Activated naive CD8-positive, alpha-beta T cell treated with anti-CD3 and anti-CD28 coated beads, Interleukin-2, amount 50 U/mL, for 24 hours (primary cell): ENCODE data around the gene NME9.

Source experiments
- ATAC-seq: fragments of 150-1000 bp; cut with Tn5 transposase; one replicate; pipeline ENCODE4 v1.10.0; 2021
- DNase-seq: peaks from one replicate; pipeline ENCODE4 v3.0.0; 2021
- H3K27ac Mint-ChIP-seq: one replicate; pipeline ENCODE4 v1.8.0; 2021; ENCODE audit warnings: mild to moderate bottlenecking, mixed read lengths
- H3K27me3 Mint-ChIP-seq: one replicate; pipeline ENCODE4 v1.8.0; 2021; ENCODE audit warnings: mixed read lengths
- H3K36me3 Mint-ChIP-seq: one replicate; pipeline ENCODE4 v1.8.0; 2021; ENCODE audit warnings: low read depth, mixed read lengths
- H3K4me1 Mint-ChIP-seq: one replicate; pipeline ENCODE4 v1.8.0; 2021; ENCODE audit warnings: mixed read lengths
- H3K4me3 Mint-ChIP-seq: one replicate; pipeline ENCODE4 v1.8.0; 2021; ENCODE audit warnings: mild to moderate bottlenecking, moderate library complexity, mixed read lengths
- H3K9me3 Mint-ChIP-seq: one replicate; pipeline ENCODE4 v1.8.0; 2021; ENCODE audit warnings: mixed read lengths

The NME9 gene

DNA sequence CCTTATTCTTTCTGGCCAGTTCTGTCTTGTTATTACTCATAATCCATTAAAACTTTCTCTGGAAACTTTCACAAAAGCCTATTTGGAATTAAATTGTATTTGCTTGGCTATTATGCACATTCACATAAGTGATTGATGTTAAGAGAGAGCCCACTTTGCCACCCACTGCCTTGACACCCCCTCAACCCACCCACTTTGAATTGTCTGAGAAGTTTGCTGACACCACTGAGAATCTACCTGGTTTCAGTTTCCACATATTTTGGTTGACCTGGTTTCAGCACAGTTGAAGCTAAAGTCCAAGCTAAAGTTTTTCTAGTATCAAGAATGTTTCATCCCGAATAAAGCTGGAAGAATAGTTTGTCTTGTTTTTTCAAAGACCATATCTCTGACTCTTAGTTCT is 71.7 kb downstream of the NME9 start:
- Mint-ChIP-seq H3K4me1 (peaks cover 7% of the 10 kb centered on the region), H3K36me3 (peaks cover 8% of the 10 kb centered on the region), H3K4me3 (no peak overlapping the region), H3K27me3 (no peaks in the 10 kb centered on the region), H3K9me3 (no peaks in the 10 kb centered on the region), H3K27ac (no peak overlapping the region)
- ATAC-seq (no peak), DNase-seq (no peak)

DNA sequence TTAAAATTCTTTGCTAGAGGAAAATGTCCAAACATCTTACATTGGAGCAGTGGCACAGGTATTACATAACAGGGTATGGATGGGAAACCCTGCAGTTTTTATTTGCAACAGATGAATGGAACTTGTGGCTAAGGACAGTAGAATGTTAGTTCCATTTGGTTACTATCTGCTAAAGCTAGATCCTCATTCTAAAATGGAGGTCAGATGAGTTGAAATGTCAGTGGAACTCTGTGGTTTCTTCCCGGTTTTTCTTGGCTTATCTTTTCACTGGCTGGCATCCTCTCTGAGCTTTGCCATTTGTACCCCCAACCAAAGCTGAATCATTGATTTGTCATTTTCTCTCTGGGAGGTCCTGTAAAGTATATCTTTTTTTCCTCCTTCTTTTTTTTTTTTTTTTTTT is 73.6 kb downstream of the NME9 start:
- Mint-ChIP-seq H3K4me3 (no peak overlapping the region), H3K4me1 (peaks cover 7% of the 10 kb centered on the region), H3K27ac (no peak overlapping the region), H3K9me3 (no peaks in the 10 kb centered on the region), H3K27me3 (no peaks in the 10 kb centered on the region), H3K36me3 (peaks cover 8% of the 10 kb centered on the region)
- no peak for ATAC-seq
- DNase-seq = no peak

DNA sequence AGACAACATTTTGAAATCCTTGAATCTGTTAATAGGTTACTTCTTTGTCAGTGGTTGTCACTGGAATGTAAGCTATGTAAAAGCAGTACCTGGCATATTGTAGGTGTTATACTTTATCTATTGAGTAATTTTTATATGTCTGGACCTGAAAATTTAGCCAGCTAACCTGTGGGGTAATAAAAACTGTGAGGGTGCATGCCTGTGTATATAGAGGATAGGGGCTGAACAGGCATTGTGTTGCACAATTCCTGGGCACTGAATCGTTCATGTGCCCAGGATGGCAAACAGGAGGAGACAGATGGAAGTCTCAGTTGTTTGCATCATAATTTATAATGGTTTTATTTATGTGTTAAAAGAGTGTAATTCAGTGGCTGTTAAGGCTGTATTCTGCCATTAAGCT is 75.4 kb downstream of the NME9 start:
- H3K9me3 Mint-ChIP-seq = no peaks in the 10 kb centered on the region
- peak overlapping the region; percentile 15 for H3K27ac Mint-ChIP-seq
- peaks cover 9% of the 10 kb centered on the region for H3K36me3 Mint-ChIP-seq
- H3K27me3 Mint-ChIP-seq = no peaks in the 10 kb centered on the region
- ATAC-seq (no peak), DNase-seq (no peak)
- H3K4me3 Mint-ChIP-seq = no peak overlapping the region
- H3K4me1 Mint-ChIP-seq = peaks cover 7% of the 10 kb centered on the region

DNA sequence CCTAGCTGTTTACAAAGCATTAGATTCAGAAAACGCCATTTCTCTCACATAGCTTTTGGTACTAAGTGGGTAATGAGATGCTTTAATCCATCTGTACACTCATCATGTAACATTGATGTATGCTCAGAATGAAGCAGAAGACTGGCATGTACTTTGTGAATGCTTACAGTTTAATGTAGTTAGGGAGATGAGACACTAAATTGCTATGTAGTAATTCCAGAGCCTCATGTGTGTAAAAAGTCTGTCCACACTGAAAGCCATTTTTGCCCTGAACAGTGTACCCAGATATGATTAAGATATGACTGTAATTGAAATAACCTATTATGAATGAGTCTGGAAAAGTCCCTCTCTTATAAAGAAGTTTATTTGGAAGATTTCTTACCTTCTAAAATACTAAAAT is 76.0 kb downstream of the NME9 start:
- Mint-ChIP-seq H3K27ac (no peak overlapping the region), H3K9me3 (peaks cover under 1% of the 10 kb centered on the region)
- ATAC-seq = no peak

More for the DNA sequence above, 76.0 kb downstream of the NME9 start:
- H3K4me3 Mint-ChIP-seq = no peak overlapping the region
- no peak for DNase-seq
- no peaks in the 10 kb centered on the region for H3K27me3 Mint-ChIP-seq
- H3K36me3 Mint-ChIP-seq = peaks cover 8% of the 10 kb centered on the region
- H3K4me1 Mint-ChIP-seq = peaks cover 7% of the 10 kb centered on the region
